Glomerular endothelial cell (primary cell): ENCODE results near the gene MTFP1. TPM values are rescaled to one million over a fixed set of nuclear protein-coding genes. Genes with fewer than 3 reads are reported as not detected.

Experiments
- DNase-seq: peaks from one replicate; pipeline ENCODE4 v3.0.0-alpha.2; 2011; ENCODE audit warnings: low read depth, low spot score; ENCODE audit errors: extremely low read depth
- total RNA-seq: library from RNA; depleted of rRNA; stranded (reverse); fragments of >200 nt; gene quantifications from 2 replicates; pipeline ENCODE4 v1.2.3, GENCODE V29; 2015

Gene MTFP1, protein sequence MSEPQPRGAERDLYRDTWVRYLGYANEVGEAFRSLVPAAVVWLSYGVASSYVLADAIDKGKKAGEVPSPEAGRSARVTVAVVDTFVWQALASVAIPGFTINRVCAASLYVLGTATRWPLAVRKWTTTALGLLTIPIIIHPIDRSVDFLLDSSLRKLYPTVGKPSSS
- total RNA-seq = 25.1 and 26.9 TPM in 2 replicates

DNA sequence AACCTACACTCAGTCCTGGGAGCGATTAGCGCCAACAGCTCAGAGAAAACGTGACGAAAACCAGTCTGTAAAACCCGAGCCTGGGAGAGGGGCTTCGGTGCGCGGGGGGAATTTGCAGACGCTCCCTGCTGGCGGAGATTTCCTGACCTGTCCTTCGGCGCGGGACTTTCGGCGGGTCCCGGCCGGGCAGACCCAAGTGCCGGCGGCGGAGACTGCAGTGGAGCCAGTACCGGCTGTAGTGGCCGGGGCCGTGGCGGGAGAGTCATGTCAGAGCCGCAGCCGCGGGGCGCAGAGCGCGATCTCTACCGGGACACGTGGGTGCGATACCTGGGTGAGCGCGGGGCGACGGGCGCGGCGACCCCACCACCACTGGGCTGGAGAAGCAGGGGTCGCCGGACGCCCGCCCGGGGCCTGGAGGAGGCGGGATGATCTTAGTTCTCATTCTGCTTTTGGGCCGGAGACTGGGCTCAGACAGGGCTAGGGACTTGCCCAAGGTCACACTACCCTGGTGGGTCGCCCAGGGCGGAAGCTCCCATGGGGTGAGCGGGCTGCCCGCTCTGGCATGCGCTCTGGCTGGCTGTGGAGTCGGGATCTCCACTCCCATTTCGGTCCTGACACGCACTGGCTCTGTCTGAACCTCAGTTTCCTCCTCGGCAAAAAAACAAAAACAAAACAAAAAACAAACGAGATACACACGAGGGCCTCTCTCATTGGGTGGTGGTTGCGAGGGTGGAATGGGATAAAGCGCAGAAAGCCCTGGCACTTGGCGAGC is at the start of gene MTFP1:
Gene MTFP1 (plus strand): TSS at position 153 of the 772 bp plus-strand sequence. CDS start 112 bp downstream, at position 265.
- DNase-seq = no peak

DNA sequence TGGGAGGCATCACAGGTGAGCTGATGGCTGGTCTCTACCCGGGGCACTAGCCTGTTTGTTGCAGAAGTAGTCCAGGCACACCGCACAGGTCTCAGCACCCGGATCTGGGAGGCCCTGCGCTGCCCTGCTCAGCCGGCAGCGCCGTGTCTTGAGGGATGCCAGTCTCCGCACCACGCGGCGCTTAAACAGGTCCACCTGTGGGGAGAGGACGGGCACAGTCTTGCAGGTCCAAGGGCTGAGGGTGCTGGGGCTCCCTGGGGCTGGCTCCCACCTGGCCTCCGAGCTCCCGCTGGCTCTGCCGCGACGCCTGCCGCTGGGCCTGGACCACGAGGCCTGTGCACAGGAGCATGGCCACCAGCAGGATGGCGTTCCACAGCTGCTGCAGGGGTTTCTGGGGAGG is 45.6 kb upstream of the MTFP1 start:
- DNase-seq = no peak

DNA sequence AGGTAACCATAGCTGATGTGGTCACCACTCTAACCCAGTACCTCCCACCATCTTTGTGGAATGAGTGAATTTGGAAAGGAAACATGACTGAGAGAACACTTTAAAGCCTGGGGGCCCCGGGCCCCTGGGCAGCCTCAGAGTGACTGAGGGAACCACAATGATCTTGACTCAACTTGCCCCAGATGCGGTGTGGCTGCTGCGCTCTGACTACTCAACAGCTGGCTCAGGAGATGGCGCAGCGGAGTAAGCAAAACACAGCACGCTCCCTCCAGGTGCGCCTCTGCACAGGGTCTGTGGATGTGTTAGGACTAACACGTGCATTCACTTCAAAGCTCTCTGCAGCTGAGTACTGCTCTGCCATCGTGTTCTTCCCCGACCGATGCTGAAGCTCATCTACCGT is 44.3 kb upstream of the MTFP1 start:
- no peak for DNase-seq

DNA sequence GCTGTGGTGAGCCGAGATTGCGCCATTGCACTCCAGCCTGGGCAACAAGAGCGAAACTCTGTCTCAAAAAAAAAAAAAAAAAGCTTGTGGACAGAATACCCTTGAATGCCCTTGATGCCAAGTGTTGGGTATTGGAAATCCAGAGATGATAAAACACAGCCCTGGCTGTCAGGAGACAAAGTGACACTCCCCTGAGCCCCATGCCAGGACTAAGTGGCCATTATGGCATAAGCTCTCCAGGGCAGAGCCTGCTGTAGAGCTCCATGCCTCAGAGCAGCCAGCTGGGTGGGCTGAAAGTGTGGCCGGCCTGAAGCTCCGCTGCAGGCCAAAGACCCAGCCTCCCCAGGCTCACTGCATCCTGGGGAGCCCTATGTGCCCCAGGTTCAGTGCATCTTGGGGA is 43.2 kb upstream of the MTFP1 start:
- DNase-seq = no peak

DNA sequence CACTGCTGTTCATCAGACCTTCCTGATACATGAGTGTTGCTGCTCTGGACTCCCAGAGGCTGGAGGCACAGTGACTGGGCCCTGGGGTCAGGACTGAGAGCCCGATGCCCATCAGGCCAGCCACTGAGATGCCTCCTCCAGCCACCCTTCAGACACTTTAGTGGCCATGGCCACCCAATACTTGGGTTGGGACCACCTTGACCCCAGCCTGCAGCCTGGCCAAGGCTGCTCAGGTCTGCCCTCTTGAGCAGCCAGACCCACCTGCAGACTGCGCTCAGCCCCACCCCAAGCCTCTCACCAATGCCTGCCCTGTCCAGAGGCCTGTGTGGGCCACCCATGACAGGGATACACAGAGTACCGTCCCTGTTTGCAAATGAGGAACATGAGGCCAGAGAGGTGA is 42.5 kb upstream of the MTFP1 start:
- DNase-seq = no peak

DNA sequence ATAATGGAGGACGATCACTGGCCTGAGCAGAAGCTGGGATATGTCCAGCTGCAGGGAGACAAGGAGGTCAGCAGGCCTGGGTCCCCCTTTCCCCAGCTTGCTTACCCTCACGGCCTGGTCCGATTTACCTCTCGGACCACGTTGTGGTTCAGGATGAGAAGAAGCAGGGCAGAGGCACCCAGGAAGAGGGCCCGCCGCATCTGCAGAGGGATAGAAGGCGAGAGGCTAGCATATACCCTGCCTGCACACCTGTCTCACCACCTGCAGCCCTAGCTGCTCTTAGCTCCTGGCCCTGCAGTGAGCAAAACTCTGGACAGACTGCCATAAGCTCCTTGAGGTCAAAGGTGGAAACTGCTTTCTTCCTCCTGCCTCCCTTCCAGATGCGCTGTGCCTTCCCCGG is 39.6 kb upstream of the MTFP1 start:
- no peak for DNase-seq

DNA sequence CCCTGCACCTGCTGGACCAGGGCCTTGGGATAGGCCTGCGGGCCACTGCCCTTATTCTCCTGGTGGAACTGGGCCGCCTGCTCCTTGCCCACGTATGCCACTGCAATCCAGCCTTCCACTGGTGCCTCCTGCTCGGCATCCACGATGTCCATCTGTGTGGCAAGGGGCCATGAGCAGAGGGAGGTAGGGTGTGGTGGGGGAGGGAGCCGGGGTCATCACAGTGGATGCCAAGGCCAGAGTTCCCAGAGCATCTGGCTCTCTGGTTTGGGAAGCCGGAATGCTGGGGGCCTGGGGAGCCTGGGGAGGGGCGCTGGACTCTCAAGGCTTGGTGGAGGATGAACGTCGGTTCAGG is 39.0 kb upstream of the MTFP1 start:
- DNase-seq = no peak

DNA sequence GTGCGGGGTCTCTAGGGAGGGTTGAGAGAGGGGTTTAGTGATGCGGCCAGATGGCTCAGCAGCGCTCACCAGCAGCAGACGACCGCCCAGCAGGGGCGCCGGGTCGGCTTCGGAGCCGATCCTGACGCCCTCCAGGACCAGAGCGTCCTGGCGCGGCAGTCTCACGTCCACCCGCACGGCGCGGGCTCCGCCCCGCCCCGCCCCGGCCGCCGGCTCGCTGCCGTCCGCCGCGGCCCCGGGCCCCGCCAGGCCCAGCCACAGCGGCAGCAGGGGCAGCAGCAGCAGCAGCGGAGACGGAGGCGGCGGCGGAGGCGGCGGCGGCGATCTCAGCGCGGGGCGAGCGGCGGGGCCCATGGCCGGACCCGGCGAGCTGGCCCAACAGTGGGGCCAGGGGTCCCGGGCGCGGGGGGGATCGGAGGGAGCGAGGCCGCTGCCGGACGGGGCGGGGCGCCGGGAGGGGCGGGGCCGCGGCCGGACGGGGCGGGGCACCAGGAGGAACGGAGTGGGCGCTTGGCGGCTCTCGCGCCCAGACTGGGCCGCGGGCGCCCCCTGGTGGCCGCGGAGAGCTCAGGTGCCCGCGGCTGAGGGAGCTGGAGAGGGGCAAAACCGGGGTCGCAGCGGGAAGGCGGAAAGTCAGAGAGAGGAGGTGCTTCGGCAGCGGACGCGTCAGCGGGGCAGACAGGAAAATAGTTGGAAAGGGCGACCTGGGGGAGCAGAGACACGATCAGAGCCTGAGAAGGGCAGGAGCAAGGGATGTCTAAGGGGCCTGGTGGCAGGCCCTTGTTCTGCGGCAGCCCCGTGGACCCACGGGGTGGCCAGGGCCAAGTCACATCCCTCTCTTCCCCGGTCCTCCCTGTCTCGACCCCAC is 38.4 kb upstream of the MTFP1 start, which contains the start of gene RNF215:
Gene RNF215 (minus strand): TSS at position 452 of the 868 bp plus-strand sequence. CDS start 98 bp downstream, at position 354.
- DNase-seq = no peak

DNA sequence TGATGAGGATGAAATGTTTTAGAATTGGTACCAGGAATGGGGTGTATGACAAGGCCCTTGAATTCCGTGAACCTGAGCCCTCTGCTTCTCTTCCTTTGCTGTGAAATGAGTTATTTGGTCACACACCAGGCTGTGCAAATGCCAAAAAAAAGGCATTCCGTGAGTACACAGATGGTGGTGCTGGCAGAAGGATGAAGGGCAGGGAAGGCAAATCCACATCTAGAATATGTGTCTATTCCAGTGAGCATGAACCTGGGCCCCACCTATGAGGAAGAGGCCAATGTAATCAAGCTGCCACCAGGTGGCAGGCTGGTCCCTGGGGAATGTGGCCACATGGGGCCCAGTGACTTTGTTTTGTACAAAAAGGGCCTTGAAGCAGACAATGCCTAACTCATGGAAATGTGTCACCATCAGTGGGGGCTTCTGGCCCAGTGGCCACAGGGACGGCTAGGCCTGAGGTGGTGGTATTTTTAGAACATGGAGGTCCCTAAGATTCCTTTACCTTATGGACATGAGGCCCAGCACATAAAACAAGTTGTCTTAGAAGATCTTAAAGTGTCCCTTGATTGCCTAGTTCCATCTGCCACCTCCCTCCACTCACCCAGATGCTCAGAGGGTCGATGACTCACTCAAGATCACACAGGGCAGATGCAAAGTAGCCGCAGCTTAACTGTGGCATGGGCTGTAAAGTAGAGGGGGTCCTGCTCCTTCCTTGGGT is 34.4 kb upstream of the MTFP1 start:
- peak; percentile 56 for DNase-seq

DNA sequence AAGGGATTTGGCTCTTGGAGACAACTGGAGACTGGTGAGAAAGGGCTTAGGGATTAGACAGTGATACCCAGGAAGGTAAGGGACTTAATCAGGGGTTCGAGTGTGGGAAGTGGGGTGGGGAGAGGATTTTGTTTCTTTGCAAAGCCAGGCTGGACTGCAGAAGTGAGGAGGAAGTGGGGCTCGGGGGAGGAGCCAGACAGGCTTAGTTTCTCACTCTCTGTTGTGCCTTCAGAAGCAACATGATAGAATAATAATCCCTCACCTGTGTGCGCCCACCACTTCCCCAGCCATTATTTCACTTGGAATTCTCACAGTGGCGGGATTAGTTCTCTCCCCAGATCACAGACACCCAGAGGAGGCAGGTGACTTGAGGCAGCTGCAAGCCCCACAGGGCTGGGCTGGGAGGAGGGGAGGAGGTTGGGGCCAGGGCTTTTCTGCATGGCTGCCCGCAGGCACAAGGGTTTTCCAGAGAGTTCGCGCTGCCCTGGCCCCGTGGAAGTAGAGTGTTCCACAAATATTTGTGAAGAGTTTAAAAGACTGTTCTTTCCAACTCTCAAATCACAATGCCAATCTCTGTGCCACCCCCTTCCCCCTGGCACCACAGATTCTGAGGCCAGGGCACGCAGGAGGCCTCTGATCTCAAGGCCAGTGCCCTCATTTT is 32.8 kb upstream of the MTFP1 start:
- DNase-seq = no peak

DNA sequence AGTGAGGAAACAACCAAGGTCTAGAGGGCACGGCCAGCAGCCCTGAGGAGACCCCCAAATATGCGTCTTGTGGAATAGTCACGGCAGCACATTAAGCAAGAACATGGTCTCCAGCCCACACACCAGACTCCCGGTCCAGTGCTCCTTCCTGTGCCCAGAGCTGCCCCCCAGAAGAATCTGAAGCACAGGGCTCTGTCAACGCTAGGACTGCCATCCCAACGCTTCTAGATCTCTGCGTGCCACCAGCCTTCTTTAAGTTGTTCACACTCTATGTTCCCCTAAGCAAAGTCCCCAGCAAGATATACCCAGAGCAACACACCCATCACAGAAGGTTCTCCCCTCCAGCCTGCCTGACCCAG is 32.3 kb upstream of the MTFP1 start:
- DNase-seq = no peak

DNA sequence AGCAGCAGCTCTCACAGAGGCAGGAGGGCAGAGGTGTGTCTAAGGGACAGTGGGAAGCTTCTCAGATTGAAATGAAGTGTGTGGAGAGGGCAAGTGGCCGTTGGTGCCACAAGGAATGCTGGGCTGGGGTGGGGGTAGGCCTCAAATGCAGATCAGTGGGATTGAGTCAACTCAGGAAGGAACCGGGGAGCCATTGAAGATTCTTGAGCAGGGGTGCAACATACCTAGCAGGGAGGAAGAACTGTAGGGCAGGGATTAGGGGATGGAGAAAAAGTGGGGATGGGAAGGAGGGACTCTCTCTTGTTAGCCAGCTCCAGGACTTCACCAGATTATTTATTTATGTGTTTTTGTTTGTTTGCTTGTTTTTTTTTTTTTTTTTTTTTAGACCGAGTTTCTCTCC is 31.7 kb upstream of the MTFP1 start:
- DNase-seq = no peak

DNA sequence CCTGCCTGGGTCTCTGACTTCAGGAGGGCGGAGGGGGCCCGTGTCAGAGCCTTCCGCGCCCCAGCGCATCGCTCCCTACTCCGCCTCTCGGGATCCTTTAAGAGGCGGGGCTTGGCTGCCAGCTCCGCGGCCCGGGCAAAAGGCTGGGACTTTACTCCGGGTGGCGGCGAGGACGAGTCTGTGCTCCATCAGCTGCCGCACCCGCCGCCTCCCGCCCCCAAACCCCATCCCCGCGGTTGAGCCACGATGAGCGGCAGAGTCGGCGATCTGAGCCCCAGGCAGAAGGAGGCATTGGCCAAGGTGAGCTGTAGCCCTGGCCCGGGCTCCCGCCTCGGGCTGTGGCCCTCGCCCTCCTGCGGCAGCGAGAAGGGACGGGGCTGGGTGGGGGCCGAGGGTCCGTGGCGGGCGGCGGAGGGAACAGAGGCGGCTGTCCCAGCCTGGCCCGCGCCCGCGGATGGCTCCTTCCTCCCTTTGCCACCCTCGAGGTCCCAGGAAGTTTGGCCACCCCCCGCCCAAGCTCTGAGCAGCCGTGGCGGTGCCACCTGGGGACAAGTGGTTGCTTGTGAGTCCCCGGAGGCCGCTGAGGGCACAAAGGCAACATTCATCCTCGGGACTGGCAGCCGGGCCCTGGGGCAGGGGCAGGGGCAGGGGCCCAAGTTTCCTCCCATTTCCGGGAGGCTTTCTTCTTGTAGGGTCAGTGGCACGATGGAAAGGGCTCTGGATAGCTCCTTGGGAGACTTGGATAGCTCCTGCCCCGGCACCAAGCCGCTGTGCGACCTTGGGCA is 28.5 kb upstream of the MTFP1 start, which contains the start of gene SEC14L2:
Gene SEC14L2 (plus strand): TSS at position 148 of the 785 bp plus-strand sequence. CDS start 99 bp downstream, at position 247.
- DNase-seq = no peak

DNA sequence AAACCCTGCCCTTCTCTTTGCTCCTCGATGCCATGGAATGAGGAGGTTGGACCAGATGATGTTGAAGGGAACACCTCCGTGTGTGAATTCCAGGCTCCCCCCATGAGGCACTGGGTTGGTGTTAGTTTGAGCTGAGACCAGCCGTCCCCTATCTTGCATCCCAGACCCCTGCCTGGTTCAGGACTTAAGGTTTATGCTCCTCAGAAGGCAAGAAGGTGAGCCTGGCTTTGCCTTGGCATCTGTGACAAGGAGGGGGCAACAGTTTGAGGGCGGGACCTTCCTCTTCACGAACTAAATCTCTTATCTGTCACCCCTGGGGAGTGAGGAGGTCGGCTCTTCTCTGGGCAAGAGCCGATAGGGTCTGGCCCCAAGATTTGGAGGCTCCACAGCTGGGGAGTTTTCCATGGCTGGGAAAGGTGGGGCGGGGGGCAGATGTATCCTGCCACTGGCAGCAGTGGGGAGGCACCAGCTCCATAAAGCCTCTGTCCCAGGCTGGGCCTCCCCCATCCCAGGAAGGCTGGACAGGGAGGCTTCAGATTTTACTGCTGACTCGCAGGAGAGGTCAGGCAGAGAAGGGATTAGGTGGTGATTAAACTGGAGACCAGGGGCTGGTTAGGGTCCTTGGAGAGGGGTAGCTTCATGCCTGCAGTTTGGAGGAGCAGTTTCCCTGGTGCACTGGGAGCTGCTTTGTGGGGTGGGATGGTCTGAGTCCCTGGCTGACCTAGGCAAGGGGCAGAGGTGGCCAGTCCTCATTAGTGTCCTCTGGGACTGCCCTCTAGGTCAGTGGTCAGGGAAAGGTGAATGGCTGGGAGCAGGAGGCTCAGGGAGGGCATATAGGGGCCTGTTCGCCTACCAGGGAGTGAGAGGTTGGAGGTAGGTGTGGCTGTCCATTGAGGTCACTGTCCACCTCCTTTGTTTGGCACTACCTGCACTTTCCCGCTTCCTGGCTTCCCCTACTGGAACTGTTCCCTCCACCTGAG is 27.6 kb upstream of the MTFP1 start:
- no peak for DNase-seq

DNA sequence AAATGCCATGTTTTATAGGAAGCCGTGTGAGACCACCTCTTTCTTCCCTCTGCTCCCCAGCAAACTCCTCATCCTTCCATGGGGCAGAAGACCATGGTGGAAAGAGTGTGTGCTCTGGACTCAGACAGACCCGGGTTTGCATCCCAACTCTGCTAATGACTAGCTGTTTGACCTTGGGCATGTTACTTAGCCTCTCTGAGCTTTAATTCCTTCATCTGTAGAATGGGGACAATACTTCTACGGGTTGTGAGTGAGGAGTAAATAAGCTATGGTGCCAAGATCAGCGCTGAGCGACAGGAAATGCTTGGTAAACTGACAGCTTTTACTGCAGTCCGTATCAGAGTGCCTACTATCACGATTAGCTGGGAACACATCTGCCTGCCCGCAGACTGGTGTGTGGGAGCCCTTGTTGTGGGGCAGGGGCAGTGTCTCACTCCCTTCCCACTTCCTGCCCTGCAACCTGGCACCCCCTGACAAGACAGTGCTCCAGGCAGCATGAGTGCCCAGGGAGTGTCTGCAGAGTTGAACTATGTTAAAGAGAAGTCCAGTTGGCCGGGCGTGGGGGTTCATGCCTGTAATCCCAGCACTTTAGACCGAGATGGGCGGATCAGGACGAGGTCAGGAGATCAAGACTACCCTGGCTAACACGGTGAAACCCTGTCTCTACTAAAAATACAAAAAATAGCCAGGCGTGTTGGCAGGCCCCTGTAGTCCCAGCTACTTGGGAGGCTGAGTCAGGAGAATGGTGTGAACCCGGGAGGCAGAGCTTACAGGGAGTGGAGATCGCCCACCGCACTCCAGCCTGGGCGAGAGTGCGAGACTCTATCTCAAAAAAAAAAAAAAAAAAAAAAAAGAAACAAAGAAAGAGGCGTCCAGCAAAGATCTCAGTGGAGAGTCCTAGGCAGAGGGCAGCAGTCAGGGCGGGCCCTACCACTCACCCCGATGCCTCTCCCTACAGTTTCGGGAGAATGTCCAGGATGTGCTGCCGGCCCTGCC is 26.6 kb upstream of the MTFP1 start:
- DNase-seq = no peak

DNA sequence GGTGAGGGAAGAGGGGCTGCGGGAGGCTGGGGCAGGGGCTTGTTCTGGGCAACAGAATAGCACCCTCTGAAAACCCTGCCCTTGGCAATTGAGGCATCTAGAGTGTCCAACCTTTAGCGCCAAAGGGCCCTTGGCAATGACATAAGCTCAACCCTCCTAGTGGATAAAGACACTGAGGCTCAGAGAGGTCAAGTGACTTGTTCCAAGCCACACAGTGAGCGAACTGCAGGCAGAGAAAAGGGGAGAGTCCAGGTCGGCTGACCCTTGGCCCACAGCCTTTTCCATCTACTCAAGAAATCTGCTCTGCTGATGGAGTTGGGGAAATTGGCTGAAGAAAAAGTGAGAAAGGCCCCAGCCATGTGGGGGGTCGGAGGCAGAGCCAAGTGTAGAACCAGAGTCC is 25.9 kb upstream of the MTFP1 start:
- DNase-seq = no peak

DNA sequence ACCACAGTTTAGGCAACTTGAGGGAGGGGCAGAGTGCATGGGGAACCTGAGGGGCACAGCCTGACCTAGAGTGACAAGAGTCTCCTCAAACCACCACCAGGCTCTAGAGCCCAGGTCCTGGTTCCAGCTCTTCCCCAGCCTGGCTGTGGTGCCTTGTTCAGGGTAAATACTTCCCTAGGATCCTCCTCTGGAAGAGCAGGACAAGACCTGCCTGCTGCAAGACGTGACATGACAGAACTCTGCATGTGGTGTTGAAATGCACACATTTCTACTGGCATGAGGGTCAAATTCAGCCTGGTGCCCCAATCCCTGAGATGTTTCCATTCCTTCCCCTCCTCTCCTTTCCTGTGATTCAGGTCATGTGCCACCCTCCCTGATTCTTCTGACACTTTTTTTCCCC is 25.4 kb upstream of the MTFP1 start:
- no peak for DNase-seq
